GM12878 (cell line): ENCODE data around the gene STARD4. TPM values are rescaled to one million over a fixed set of nuclear protein-coding genes. Genes with fewer than 3 reads are reported as not detected.

Experiments
- ATAC-seq: fragments of 200-7000 bp; cut with Tn5 transposase; 3 replicates; pipeline ENCODE4 v1.9.1; 2020; ENCODE audit warnings: mild to moderate bottlenecking, moderate library complexity
- BruUV-seq: library from RNA; stranded (reverse); fragments of 400-500 nt; replicated peaks from 2 replicates; lab custom pipeline; 2021; lab: Mats Ljungman, UMichigan
- CTCF ChIA-PET: fragments of 300-600 bp; sonication (Branson Sonifier 250); formaldehyde crosslinking; extraction: SDS; loops from one replicate; lab custom pipeline; 2021; ENCODE audit warnings: inconsistent platforms; lab: Yijun Ruan, JAX
- POLR2A ChIA-PET: fragments of 350-600 bp; formaldehyde crosslinking; extraction: SDS; loops from one replicate; lab custom pipeline; 2021; ENCODE audit warnings: inconsistent platforms; lab: Charles Lee
- RAD21 ChIA-PET: fragments of 300-600 bp; sonication (Branson Sonifier 250); formaldehyde crosslinking; loops from one replicate; lab custom pipeline; 2023; ENCODE audit warnings: antibody characterized with exemption; ENCODE audit not compliant: unreplicated experiment; lab: Charles Lee
- SMC1A ChIA-PET: fragments of 300-600 bp; sonication (Branson Sonifier 250); formaldehyde crosslinking; loops from one replicate; lab custom pipeline; 2023; ENCODE audit not compliant: unreplicated experiment, uncharacterized antibody; lab: Charles Lee
- DNase-seq: peaks from one replicate; pipeline ENCODE4 v3.0.0-alpha.2; 2011; ENCODE audit warnings: low read depth, low spot score
- FAIRE-seq: peaks from 3 replicates; lab custom pipeline; 2011; peaks lifted over from hg19 to GRCh38; lab: Jason Lieb, UNC
- H2AFZ ChIP-seq: 2 replicates; pipeline ENCODE4 v1.6.0; 2011; ENCODE audit warnings: low read depth, low read length, control low read depth; ENCODE audit not compliant: control insufficient read depth
- H3K27ac ChIP-seq: 2 replicates; pipeline ENCODE4 v1.5.1; 2011; ENCODE audit warnings: control low read depth; ENCODE audit not compliant: control insufficient read depth, insufficient read depth
- H3K27me3 ChIP-seq, 2 experiments: replicated peaks in 1 of 2; 2 replicates each; pipeline versions ENCODE4 v1.6.0 to v1.6.1; 2011; ENCODE audit warnings: low read length in 1 of 2; ENCODE audit not compliant: control insufficient read depth in 2 of 2, insufficient read depth in 2 of 2
- H3K36me3 ChIP-seq, 2 experiments: 2 replicates each; pipeline ENCODE4 v1.5.1; 2011; ENCODE audit warnings: low read length in 1 of 2; ENCODE audit not compliant: control insufficient read depth in 2 of 2, insufficient read depth in 2 of 2
- H3K4me1 ChIP-seq: 2 replicates; pipeline ENCODE4 v1.6.1; 2011; ENCODE audit warnings: mild to moderate bottlenecking, low read length, moderate library complexity, mixed read lengths; ENCODE audit not compliant: control insufficient read depth, insufficient read depth
- H3K4me2 ChIP-seq: 2 replicates; pipeline ENCODE4 v1.6.0; 2011; ENCODE audit warnings: control low read depth; ENCODE audit not compliant: control insufficient read depth, insufficient read depth
- H3K4me3 ChIP-seq: fragments of 200-600 bp; sonication (generic); 2 replicates; pipeline ENCODE4 v1.5.1; 2016
- H3K79me2 ChIP-seq: 2 replicates; pipeline ENCODE4 v1.6.0; 2011; ENCODE audit warnings: low read length; ENCODE audit not compliant: control insufficient read depth, insufficient read depth
- H3K9ac ChIP-seq: 2 replicates; pipeline ENCODE4 v1.8.0; 2011; ENCODE audit warnings: low read length, control low read depth, mixed read lengths; ENCODE audit not compliant: control insufficient read depth, insufficient read depth
- H3K9me3 ChIP-seq: replicated peaks from 3 replicates; pipeline ENCODE4 v1.5.1; 2011; ENCODE audit warnings: mild to moderate bottlenecking, low read length; ENCODE audit not compliant: control insufficient read depth, insufficient read depth
- H4K20me1 ChIP-seq: 2 replicates; pipeline ENCODE4 v1.6.0; 2011; ENCODE audit not compliant: control insufficient read depth, insufficient read depth
- ATF7 ChIP-seq: fragments of 450-650 bp; IDR thresholded peaks from 2 replicates; pipeline ENCODE4 v1.6.1; 2016; ENCODE audit warnings: low read depth, mild to moderate bottlenecking
- CHD4 ChIP-seq: fragments of 200-600 bp; sonication (generic); IDR thresholded peaks from 2 replicates; pipeline ENCODE4 v1.6.1; 2016; ENCODE audit warnings: mild to moderate bottlenecking
- EED ChIP-seq: sonication (generic); IDR thresholded peaks from 2 replicates; pipeline ENCODE4 v1.6.1; 2016; ENCODE audit warnings: antibody characterized with exemption, low read depth
- EP300 ChIP-seq, 2 experiments: fragments of 150-350 bp in 1 of 2; IDR thresholded peaks; 2 replicates each; pipeline ENCODE4 v1.6.1; 2011 to 2012; ENCODE audit warnings: low read depth in 2 of 2, low read length in 2 of 2, borderline replicate concordance in 1 of 2, improper control_type of control experiment in 1 of 2, inconsistent platforms in 1 of 2; ENCODE audit not compliant: control insufficient read depth in 1 of 2
- HDGF ChIP-seq: fragments of 450-650 bp; IDR thresholded peaks from 2 replicates; pipeline ENCODE4 v1.6.1; 2016; ENCODE audit warnings: antibody characterized with exemption
- MXI1 ChIP-seq: fragments of 150-350 bp; IDR thresholded peaks from 2 replicates; pipeline ENCODE4 v1.6.1; 2011; ENCODE audit warnings: low read depth, mild to moderate bottlenecking, inconsistent platforms, low read length, improper control_type of control experiment
- NBN ChIP-seq: fragments of 450-650 bp; IDR thresholded peaks from 2 replicates; pipeline ENCODE4 v1.6.1; 2016
- POU2F2 ChIP-seq: IDR thresholded peaks from 3 replicates; pipeline ENCODE4 v1.6.1; 2011; ENCODE audit warnings: low read depth, mild to moderate bottlenecking, low read length, borderline replicate concordance
- RAD51 ChIP-seq: fragments of 450-650 bp; IDR thresholded peaks from 2 replicates; pipeline ENCODE4 v1.6.1; 2016; ENCODE audit warnings: moderate library complexity, mild to moderate bottlenecking, inconsistent platforms
- ZNF217 ChIP-seq: fragments of 450-650 bp; IDR thresholded peaks from 2 replicates; pipeline ENCODE4 v1.6.1; 2017; ENCODE audit warnings: antibody characterized with exemption, mild to moderate bottlenecking
- ZNF24 ChIP-seq: fragments of 450-650 bp; IDR thresholded peaks from 2 replicates; pipeline ENCODE4 v1.6.1; 2017; ENCODE audit warnings: antibody characterized with exemption, mild to moderate bottlenecking
- WGBS: methylation state at CpG from one replicate; pipeline ENCODE4 v1.1.6; 2016; ENCODE audit warnings: low lambda C conversion rate; ENCODE audit not compliant: insufficient replicate concordance, insufficient coverage; ENCODE audit errors: missing lambda C conversion rate; 5-methylcytosine and 5-hydroxymethylcytosine counted together
- in situ Hi-C: fragments of 300-500 bp; cut with MboI; formaldehyde crosslinking; loops from 9 replicates; pipeline ENCODE4 v1.14.3; 2018; ENCODE audit warnings: mixed read lengths
- intact Hi-C: fragments of 100-400 bp; cut with micrococcal nuclease; formaldehyde crosslinking; loops from one replicate; pipeline ENCODE4 v1.14.2; 2022; ENCODE audit not compliant: unreplicated experiment
- polyA plus RNA-seq, 11 experiments: library from polyadenylated mRNA; depleted of rRNA in 4 of 11; unstranded in 6 of 11; stranded (reverse) in 5 of 11; fragments of >200 nt; fragmentation: Nextera tagmentation in 4 of 11; fragmentation: Illumina TruSeq in 1 of 11; extraction: Ambion mirVana in 4 of 11; extraction: Trizol in 1 of 11; gene quantifications; 1 replicate in 1 of 11; 2 replicates in 10 of 11; pipeline versions ENCODE4 v1.2.1 to v1.2.3, GENCODE V29; 2011 to 2016; ENCODE audit warnings: inconsistent platforms in 2 of 11, missing spikeins in 2 of 11, low read depth in 1 of 11
- total RNA-seq, 4 experiments: library from RNA; depleted of rRNA in 3 of 4; stranded (reverse); fragments of >200 nt in 3 of 4; fragmentation: Illumina TruSeq in 1 of 4; extraction: Trizol in 1 of 4; gene quantifications; 2 replicates each; pipeline versions ENCODE4 v1.2.1 to v1.2.3, GENCODE V29; 2013 to 2021
- TF ChIP-seq, protein P1 (sequence below): IDR thresholded peaks from 2 replicates; pipeline ENCODE4 v1.6.1; 2012; ENCODE audit warnings: low read length, inconsistent platforms
- TF ChIP-seq, protein P2 (sequence below): fragments of 450-650 bp; IDR thresholded peaks from 2 replicates; pipeline ENCODE4 v1.6.1; 2017; ENCODE audit warnings: mild to moderate bottlenecking, low read depth, inconsistent platforms; ENCODE audit not compliant: poor library complexity, severe bottlenecking
- TF ChIP-seq, protein P3 (sequence below): fragments of 450-650 bp; formaldehyde crosslinking; IDR thresholded peaks from 2 replicates; pipeline ENCODE4 v1.4.0; 2022; ENCODE audit warnings: mild to moderate bottlenecking, moderate library complexity

Gene STARD4
- total and polyA plus RNA-seq, 10 of the 15 experiments (the other 5 are each of a cell fraction or from before 2014, with no cell fraction given), result 41.9 to 190 (median 71.6) TPM

DNA sequence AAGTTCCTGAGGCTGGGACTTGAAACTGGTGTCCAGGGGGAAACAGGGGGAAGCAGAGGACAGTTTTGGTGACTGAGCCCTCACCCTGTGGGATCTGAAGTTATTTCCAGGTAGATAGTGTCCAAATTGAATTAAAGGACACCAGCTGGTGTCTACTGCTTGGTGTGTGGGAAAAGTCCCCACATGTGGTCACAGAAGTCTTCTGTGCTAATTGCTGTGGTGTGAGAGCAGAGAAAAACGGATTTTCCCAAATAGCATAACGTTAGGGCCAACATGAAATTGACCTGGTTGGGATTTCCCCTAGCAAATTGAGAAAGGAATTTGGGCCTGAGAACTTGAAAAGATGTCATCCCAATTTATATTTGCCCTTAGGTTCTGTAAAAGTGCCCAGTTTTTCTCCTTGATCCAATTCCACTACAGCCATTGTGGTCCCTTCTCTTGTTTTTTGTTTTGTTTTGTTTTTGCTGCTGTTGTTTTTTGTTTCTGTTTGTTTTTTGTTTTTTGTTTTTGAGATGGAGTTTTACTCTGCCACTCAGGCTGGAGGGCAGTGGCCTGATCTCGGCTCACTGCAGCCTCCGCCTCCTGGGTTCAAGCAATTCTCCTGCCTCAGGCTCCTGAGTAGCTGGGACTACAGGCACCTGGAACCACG, 5.6 kb upstream of the STARD4 start (continued):
- TF ChIP-seq EED (peak; percentile 65; the same call in 1 of the 2 replicates), ZNF24 (no peak), MXI1 (no peak), ATF7 (peak; percentile 35; the same call in 1 of the 2 replicates), EP300 (IDR thresholded peaks at IDR 0.05; ENCODE audit: borderline replicate concordance in 1 of 2, control insufficient read depth in 1 of 2, low read depth in 2 of 2, low read length in 2 of 2) (peak in 1 of 2 experiments; percentile 40; a peak in 1 of 4 replicates), HDGF (peak; percentile 41; the same call in 1 of the 2 replicates)
- TF ChIP-seq, protein P1, sequence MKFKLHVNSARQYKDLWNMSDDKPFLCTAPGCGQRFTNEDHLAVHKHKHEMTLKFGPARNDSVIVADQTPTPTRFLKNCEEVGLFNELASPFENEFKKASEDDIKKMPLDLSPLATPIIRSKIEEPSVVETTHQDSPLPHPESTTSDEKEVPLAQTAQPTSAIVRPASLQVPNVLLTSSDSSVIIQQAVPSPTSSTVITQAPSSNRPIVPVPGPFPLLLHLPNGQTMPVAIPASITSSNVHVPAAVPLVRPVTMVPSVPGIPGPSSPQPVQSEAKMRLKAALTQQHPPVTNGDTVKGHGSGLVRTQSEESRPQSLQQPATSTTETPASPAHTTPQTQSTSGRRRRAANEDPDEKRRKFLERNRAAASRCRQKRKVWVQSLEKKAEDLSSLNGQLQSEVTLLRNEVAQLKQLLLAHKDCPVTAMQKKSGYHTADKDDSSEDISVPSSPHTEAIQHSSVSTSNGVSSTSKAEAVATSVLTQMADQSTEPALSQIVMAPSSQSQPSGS, result peak; percentile 63
- TF ChIP-seq, all 136 proteins: peak for 28

DNA sequence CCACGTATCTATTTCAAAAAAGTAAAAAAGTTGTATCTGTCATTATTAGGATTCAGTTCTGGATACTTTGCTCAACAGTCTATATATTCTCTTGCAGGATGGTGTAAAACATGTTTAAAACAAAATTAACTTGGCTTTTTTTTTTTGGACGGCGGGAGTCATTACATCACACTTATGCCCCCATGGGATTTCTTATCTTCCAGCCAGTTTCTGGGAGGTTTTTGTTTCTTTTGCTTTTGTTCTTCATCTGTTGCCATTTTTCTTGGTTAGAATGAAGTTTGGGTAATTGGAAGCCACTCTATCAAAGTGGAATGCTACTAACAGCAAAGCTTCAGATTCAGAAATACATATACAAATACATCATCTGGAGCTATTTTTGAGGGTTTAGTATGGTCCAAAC, 1.8 kb upstream of the STARD4 start:
- RAD21 ChIA-PET, result interaction anchor here (0.6 to 4.1 kb wide), 5 partner anchors 17 to 628 kb away, joined by 3 to 21 read pairs (median 3); partner anchors contain the start of gene NREP
- no peaks in the 10 kb centered on the region; the same call in 2 of the 3 replicates for H3K9me3 ChIP-seq
- ATAC-seq, result no peak
- POLR2A ChIA-PET, result interaction anchor here (0.7 to 1.1 kb wide), 5 partner anchors 10 to 648 kb away, joined by 3 read pairs; no protein-coding TSS in a partner anchor
- no peaks in the 10 kb centered on the region for H4K20me1 ChIP-seq
- in situ Hi-C loops (loop anchor here (25.0 kb wide), 2 partner anchors 777 to 1448 kb away; partner anchors contain the start of genes SLC25A46 and TMEM232), intact Hi-C loops (loop anchor here (5.0 to 10.0 kb wide), 3 partner anchors 287 to 1011 kb away; no protein-coding TSS in a partner anchor)
- BruUV-seq, result no TSS peak
- WGBS, result 97% methylated on average over 3 of the region's 3 CpGs
- H3K4me3 ChIP-seq, result no peak overlapping the region
- peaks cover 35% of the 10 kb centered on the region for H3K79me2 ChIP-seq
- H3K36me3 ChIP-seq, result no peaks in the 10 kb centered on the region
- no peak overlapping the region for H2AFZ ChIP-seq
- no peaks in the 10 kb centered on the region for H3K27me3 ChIP-seq
- CTCF ChIA-PET, result interaction anchor here (3.6 kb wide), 1 partner anchor 17 kb away, joined by 16 read pairs; no protein-coding TSS in a partner anchor
- H3K27ac ChIP-seq, result peak overlapping the region; percentile 97
- SMC1A ChIA-PET, result interaction anchor here (0.6 to 7.5 kb wide), 8 partner anchors 10 to 289 kb away, joined by 3 to 49 read pairs (median 3); partner anchors contain the start of gene CAMK4
- FAIRE-seq, result no peak
- peaks cover 13% of the 10 kb centered on the region for H3K4me1 ChIP-seq
- no peak overlapping the region for H3K4me2 ChIP-seq
- DNase-seq, result no peak
- H3K9ac ChIP-seq, result no peak overlapping the region
- TF ChIP-seq ZNF217, result no peak
- no peak for TF ChIP-seq NBN
- TF ChIP-seq CHD4, result no peak
- no peak for TF ChIP-seq POU2F2
- TF ChIP-seq, protein P2, sequence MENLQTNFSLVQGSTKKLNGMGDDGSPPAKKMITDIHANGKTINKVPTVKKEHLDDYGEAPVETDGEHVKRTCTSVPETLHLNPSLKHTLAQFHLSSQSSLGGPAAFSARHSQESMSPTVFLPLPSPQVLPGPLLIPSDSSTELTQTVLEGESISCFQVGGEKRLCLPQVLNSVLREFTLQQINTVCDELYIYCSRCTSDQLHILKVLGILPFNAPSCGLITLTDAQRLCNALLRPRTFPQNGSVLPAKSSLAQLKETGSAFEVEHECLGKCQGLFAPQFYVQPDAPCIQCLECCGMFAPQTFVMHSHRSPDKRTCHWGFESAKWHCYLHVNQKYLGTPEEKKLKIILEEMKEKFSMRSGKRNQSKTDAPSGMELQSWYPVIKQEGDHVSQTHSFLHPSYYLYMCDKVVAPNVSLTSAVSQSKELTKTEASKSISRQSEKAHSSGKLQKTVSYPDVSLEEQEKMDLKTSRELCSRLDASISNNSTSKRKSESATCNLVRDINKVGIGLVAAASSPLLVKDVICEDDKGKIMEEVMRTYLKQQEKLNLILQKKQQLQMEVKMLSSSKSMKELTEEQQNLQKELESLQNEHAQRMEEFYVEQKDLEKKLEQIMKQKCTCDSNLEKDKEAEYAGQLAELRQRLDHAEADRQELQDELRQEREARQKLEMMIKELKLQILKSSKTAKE, result no peak
- TF ChIP-seq, protein P3, sequence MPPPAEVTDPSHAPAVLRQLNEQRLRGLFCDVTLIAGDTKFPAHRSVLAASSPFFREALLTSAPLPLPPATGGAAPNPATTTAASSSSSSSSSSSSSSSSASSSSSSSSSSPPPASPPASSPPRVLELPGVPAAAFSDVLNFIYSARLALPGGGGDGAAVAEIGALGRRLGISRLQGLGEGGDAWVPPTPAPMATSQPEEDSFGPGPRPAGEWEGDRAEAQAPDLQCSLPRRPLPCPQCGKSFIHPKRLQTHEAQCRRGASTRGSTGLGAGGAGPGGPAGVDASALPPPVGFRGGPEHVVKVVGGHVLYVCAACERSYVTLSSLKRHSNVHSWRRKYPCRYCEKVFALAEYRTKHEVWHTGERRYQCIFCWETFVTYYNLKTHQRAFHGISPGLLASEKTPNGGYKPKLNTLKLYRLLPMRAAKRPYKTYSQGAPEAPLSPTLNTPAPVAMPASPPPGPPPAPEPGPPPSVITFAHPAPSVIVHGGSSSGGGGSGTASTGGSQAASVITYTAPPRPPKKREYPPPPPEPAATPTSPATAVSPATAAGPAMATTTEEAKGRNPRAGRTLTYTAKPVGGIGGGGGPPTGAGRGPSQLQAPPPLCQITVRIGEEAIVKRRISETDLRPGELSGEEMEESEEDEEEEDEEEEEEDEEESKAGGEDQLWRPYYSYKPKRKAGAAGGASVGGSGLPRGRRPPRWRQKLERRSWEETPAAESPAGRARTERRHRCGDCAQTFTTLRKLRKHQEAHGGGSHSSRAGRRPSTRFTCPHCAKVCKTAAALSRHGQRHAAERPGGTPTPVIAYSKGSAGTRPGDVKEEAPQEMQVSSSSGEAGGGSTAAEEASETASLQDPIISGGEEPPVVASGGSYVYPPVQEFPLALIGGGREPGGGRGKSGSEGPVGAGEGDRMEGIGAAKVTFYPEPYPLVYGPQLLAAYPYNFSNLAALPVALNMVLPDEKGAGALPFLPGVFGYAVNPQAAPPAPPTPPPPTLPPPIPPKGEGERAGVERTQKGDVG, result no peak
- TF ChIP-seq RAD51, result no peak
